ENCODE results near the gene HNRNPH2. TPM values are rescaled to one million over a fixed set of nuclear protein-coding genes. Genes with fewer than 3 reads are reported as not detected.

Gene HNRNPH2
- total RNA-seq, 1 experiment from 2014 or later = 49.8 TPM

GRCh38 chrX:101359966-101360365 lies 48.1 kb upstream of the HNRNPH2 start:
- intact Hi-C loops (cut with micrococcal nuclease) = no loop called here
- ATAC-seq = no peak
- no peak for DNase-seq (ENCODE audit: low read depth, low spot score)
- BruUV-seq (replicated peaks) = no TSS peak
- Histone ChIP-seq H3K4me1 (ENCODE audit: control insufficient read depth in 1 of 2, insufficient read depth in 2 of 2, low read length in 2 of 2) (peaks cover 0 to 3% of the 10 kb centered on the region in 2 experiments; a peak in 1 of 4 replicates), H3K9me3 (ENCODE audit: control insufficient read depth in 1 of 2, insufficient read depth in 1 of 2, low read depth in 1 of 2, low read length in 2 of 2) (no peaks in the 10 kb centered on the region), H3K9ac (ENCODE audit: low read length) (no peak overlapping the region), H3K36me3 (ENCODE audit: control insufficient read depth in 1 of 2, insufficient read depth in 2 of 2, low read length in 2 of 2) (no peaks in the 10 kb centered on the region), H3K4me3 (replicated peaks in 1 of 2; ENCODE audit: low read depth in 1 of 2, low read length in 2 of 2) (no peak overlapping the region), H3K79me2 (ENCODE audit: insufficient read depth, low read length) (no peaks in the 10 kb centered on the region), H2AFZ (ENCODE audit: low read depth, low read length, poor library complexity, severe bottlenecking) (no peak overlapping the region), H3K27ac (ENCODE audit: low read depth, low read length) (no peak overlapping the region), H3K27me3 (ENCODE audit: insufficient read depth, low read length) (no peaks in the 10 kb centered on the region), H3K9me2 (ENCODE audit: insufficient read depth) (no peaks in the 10 kb centered on the region), H4K20me1 (ENCODE audit: insufficient read depth) (no peaks in the 10 kb centered on the region), H3K4me2 (ENCODE audit: low read length) (no peak overlapping the region)
- CTCF ChIA-PET = no interaction called here
- TF ChIP-seq YY1 (IDR thresholded peaks at IDR 0.05; ENCODE audit: extremely low read depth, insufficient replicate concordance, low read depth, low read length) (no peak), POLR2A (IDR thresholded peaks at IDR 0.05; ENCODE audit: borderline replicate concordance, extremely low read depth, insufficient read depth, insufficient read length) (no peak), ATF3 (IDR thresholded peaks at IDR 0.05) (no peak), JUND (IDR thresholded peaks at IDR 0.05) (no peak), SRF (IDR thresholded peaks at IDR 0.05; ENCODE audit: low read depth) (no peak), ZNF274 (IDR thresholded peaks at IDR 0.05; ENCODE audit: low read depth, low read length) (no peak), EZH2phosphoT487 (IDR thresholded peaks at IDR 0.05; ENCODE audit: borderline replicate concordance) (no peak), CEBPB (IDR thresholded peaks at IDR 0.05; ENCODE audit: low read depth) (no peak), FOSL1 (IDR thresholded peaks at IDR 0.05; ENCODE audit: low read depth) (no peak), RAD21 (IDR thresholded peaks at IDR 0.05; ENCODE audit: low read depth) (no peak), EZH2 (IDR thresholded peaks at IDR 0.05) (no peak), CTCF (IDR thresholded peaks at IDR 0.05 in 2 of 3, conservative IDR thresholded peaks at IDR 0.05 in 1 of 3; ENCODE audit: borderline replicate concordance in 1 of 3, insufficient read depth in 1 of 3, low read depth in 2 of 3, low read length in 2 of 3) (no peak)
- TF ChIP-seq, protein P1, sequence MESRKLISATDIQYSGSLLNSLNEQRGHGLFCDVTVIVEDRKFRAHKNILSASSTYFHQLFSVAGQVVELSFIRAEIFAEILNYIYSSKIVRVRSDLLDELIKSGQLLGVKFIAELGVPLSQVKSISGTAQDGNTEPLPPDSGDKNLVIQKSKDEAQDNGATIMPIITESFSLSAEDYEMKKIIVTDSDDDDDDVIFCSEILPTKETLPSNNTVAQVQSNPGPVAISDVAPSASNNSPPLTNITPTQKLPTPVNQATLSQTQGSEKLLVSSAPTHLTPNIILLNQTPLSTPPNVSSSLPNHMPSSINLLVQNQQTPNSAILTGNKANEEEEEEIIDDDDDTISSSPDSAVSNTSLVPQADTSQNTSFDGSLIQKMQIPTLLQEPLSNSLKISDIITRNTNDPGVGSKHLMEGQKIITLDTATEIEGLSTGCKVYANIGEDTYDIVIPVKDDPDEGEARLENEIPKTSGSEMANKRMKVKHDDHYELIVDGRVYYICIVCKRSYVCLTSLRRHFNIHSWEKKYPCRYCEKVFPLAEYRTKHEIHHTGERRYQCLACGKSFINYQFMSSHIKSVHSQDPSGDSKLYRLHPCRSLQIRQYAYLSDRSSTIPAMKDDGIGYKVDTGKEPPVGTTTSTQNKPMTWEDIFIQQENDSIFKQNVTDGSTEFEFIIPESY (IDR thresholded peaks at IDR 0.05; ENCODE audit: extremely low read depth, insufficient replicate concordance, low read length) = no peak
- RAD21 ChIA-PET (ENCODE audit: low non-redundant PET in 1 of 2, low total read pairs in 2 of 2, uncharacterized antibody in 2 of 2, unreplicated experiment in 2 of 2) = no interaction called here
- POLR2A ChIA-PET = no interaction called here

Data from HCT116 (cell line).